ENCODE results near the gene AIG1.

DNA sequence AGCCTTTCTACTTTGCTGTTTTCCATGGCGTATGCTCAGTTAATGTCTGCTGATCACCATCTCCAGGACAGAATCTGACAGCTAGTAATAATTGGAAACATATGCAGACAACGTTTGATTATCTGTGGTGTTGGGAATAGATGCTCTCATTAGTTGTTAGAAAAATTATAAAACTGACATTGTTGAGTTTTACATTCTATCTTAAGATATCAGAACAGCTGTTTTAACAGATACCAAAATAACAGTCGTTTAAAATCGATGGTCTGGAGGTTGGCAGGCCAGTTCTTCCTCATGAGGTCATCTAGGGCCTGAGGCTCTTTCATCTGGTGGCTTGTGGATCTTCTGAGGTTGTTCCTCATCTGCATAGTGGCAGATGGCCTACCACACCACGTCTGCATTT lies 137.6 kb downstream of the AIG1 start:
- TF ChIP-seq ZNF274 (IDR thresholded peaks at IDR 0.05; ENCODE audit: low read depth, low read length) (no peak), ZBTB33 (IDR thresholded peaks at IDR 0.05; ENCODE audit: extremely low read depth, insufficient replicate concordance, low read length) (no peak), CTCF (IDR thresholded peaks at IDR 0.05 in 2 of 3, conservative IDR thresholded peaks at IDR 0.05 in 1 of 3; ENCODE audit: borderline replicate concordance in 1 of 3, insufficient read depth in 1 of 3, low read depth in 2 of 3, low read length in 2 of 3) (no peak), REST (IDR thresholded peaks at IDR 0.05; ENCODE audit: low read depth) (no peak), POLR2A (IDR thresholded peaks at IDR 0.05; ENCODE audit: borderline replicate concordance, extremely low read depth, insufficient read depth, insufficient read length) (no peak), SRF (IDR thresholded peaks at IDR 0.05; ENCODE audit: low read depth) (no peak), TCF7L2 (IDR thresholded peaks at IDR 0.05; ENCODE audit: borderline replicate concordance, extremely low read depth, insufficient read depth, insufficient read length) (no peak), EZH2 (IDR thresholded peaks at IDR 0.05) (no peak), CEBPB (IDR thresholded peaks at IDR 0.05; ENCODE audit: low read depth) (no peak), YY1 (IDR thresholded peaks at IDR 0.05; ENCODE audit: extremely low read depth, insufficient replicate concordance, low read depth, low read length) (no peak), FOSL1 (IDR thresholded peaks at IDR 0.05; ENCODE audit: low read depth) (no peak)
